Upper lobe of left lung (tissue), 4 donors: Measurements from ENCODE around the gene RMI1.

Experiments used
- EP300 ChIP-seq, 4 donors: sonication (generic); formaldehyde crosslinking; IDR thresholded peaks; one replicate each; pipeline ENCODE4 v1.5.1; 2017; ENCODE audit warnings: antibody characterized with exemption in 4 of 4, control low read depth in 2 of 4
- POLR2A ChIP-seq, 4 donors: fragments of 450-650 bp; IDR thresholded peaks; one replicate each; pipeline ENCODE4 v1.5.1; 2016 to 2017; ENCODE audit warnings: antibody characterized with exemption in 4 of 4, mild to moderate bottlenecking in 2 of 4
- POLR2AphosphoS5 ChIP-seq, 2 donors: sonication (generic); formaldehyde crosslinking; IDR thresholded peaks; one replicate each; pipeline ENCODE4 v1.5.1; 2017; ENCODE audit warnings: antibody characterized with exemption in 2 of 2
- TF ChIP-seq, protein P1 (sequence below), 6 experiments: fragments of 450-650 bp in 4 of 6; fragments of 200-600 bp in 2 of 6; sonication (generic) in 2 of 6; IDR thresholded peaks; one replicate each; pipeline ENCODE4 v1.5.1; 2016 to 2019; ENCODE audit warnings: antibody characterized with exemption in 6 of 6

DNA sequence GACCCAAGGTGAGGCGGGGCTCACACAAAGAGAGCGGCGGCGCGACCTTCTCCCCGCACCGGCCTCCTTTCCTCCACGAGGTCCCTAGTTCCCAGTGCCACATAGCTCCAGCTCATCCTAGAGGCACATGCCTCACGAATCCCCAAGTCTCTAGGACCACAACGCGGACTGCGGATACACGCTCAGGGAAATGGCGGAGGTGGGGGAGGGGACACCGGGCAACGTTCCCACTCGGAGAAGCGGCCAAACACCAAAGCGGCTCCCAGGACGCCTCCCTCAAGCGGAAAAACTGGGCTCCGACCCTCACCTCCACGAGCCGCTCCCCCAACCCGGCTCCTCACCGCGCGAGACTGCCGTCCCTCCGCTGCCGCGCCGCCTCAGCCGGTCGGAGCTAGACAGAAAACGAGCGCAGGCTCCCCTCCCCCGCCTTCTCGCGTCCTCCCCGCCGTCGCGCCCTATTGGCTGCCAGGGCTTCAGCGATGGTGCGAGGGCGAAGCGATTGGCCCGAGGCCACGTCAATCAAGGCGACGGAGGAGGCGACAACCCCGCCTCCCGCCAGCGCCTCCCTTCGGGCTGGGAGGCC is 702 bp upstream of the RMI1 start, which contains the start of gene HNRNPK:
- no peak for TF ChIP-seq POLR2A (IDR thresholded peaks at IDR 0.05)
- TF ChIP-seq, protein P1, sequence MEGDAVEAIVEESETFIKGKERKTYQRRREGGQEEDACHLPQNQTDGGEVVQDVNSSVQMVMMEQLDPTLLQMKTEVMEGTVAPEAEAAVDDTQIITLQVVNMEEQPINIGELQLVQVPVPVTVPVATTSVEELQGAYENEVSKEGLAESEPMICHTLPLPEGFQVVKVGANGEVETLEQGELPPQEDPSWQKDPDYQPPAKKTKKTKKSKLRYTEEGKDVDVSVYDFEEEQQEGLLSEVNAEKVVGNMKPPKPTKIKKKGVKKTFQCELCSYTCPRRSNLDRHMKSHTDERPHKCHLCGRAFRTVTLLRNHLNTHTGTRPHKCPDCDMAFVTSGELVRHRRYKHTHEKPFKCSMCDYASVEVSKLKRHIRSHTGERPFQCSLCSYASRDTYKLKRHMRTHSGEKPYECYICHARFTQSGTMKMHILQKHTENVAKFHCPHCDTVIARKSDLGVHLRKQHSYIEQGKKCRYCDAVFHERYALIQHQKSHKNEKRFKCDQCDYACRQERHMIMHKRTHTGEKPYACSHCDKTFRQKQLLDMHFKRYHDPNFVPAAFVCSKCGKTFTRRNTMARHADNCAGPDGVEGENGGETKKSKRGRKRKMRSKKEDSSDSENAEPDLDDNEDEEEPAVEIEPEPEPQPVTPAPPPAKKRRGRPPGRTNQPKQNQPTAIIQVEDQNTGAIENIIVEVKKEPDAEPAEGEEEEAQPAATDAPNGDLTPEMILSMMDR (IDR thresholded peaks at IDR 0.05), result no peak
- no peak for TF ChIP-seq POLR2AphosphoS5 (IDR thresholded peaks at IDR 0.05)
- no peak for TF ChIP-seq EP300 (IDR thresholded peaks at IDR 0.05)
